ENCODE results near the gene TRPC1. TPM values are rescaled to one million over a fixed set of nuclear protein-coding genes. Genes with fewer than 3 reads are reported as not detected.

TRPC1 gene
- total and polyA plus RNA-seq, 8 donors = 1.2 to 28.8 (median 2.7) TPM

- no peak overlapping the region for H3K4me3 ChIP-seq
- no peak for DNase-seq
- H3K27me3 ChIP-seq = no peaks in the 10 kb centered on the region
- H3K4me1 ChIP-seq = no peaks in the 10 kb centered on the region
- no peaks in the 10 kb centered on the region for H3K36me3 ChIP-seq
- TF ChIP-seq, protein P1, sequence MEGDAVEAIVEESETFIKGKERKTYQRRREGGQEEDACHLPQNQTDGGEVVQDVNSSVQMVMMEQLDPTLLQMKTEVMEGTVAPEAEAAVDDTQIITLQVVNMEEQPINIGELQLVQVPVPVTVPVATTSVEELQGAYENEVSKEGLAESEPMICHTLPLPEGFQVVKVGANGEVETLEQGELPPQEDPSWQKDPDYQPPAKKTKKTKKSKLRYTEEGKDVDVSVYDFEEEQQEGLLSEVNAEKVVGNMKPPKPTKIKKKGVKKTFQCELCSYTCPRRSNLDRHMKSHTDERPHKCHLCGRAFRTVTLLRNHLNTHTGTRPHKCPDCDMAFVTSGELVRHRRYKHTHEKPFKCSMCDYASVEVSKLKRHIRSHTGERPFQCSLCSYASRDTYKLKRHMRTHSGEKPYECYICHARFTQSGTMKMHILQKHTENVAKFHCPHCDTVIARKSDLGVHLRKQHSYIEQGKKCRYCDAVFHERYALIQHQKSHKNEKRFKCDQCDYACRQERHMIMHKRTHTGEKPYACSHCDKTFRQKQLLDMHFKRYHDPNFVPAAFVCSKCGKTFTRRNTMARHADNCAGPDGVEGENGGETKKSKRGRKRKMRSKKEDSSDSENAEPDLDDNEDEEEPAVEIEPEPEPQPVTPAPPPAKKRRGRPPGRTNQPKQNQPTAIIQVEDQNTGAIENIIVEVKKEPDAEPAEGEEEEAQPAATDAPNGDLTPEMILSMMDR (IDR thresholded peaks at IDR 0.05) = no peak
- TF ChIP-seq POLR2A (IDR thresholded peaks at IDR 0.05) = no peak
- TF ChIP-seq EP300 (IDR thresholded peaks at IDR 0.05) = no peak
- no peak for TF ChIP-seq POLR2AphosphoS5 (IDR thresholded peaks at IDR 0.05)
- 78 to 88% (median 84%) methylated on average over 4 of the region's 4 CpGs for WGBS, 5 donors
- H3K9me3 ChIP-seq = no peaks in the 10 kb centered on the region
- intact Hi-C loops (cut with DNase I; ENCODE audit: low total_unique reads) = no loop called here
- no peak overlapping the region for H3K27ac ChIP-seq
Observed at GRCh38 chr3:142794508-142794907, 70.7 kb downstream of the TRPC1 start.

DNA sequence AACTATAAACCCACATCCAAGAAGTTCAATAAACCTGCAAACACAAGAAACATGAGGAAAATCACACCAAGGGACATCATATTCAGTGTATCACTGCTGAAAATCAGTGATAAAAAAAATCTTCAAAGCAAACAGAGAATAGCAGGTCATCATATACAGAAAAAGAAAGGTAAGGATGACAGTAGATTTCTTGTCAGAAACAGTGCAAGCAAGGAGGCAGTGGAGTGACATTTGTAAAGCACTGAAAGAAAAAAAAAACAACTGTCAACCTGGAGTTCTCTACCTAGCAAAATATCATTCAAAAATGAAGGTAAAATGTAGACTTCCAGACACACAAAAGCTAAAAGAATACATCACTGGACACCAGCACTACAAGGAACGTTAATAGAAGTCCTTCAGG is 71.5 kb downstream of the TRPC1 start:
- intact Hi-C loops (cut with DNase I; ENCODE audit: low total_unique reads) = no loop called here
- 59 to 89% (median 77%) methylated on average over 1 of the region's 1 CpG for WGBS, 5 donors
- H3K36me3 ChIP-seq = no peaks in the 10 kb centered on the region
- no peak for DNase-seq
- no peaks in the 10 kb centered on the region for H3K27me3 ChIP-seq
- no peak overlapping the region for H3K27ac ChIP-seq
- TF ChIP-seq EP300 (IDR thresholded peaks at IDR 0.05) = no peak
- no peak for TF ChIP-seq POLR2A (IDR thresholded peaks at IDR 0.05)
- TF ChIP-seq, protein P1 (IDR thresholded peaks at IDR 0.05) = no peak
- TF ChIP-seq POLR2AphosphoS5 (IDR thresholded peaks at IDR 0.05) = no peak
- no peaks in the 10 kb centered on the region for H3K4me1 ChIP-seq
- no peak overlapping the region for H3K4me3 ChIP-seq
- H3K9me3 ChIP-seq = no peaks in the 10 kb centered on the region

- DNase-seq = no peak
- 47 to 68% (median 59%) methylated on average over 2 of the region's 2 CpGs for WGBS, 5 donors
- no peaks in the 10 kb centered on the region for H3K9me3 ChIP-seq
Observed at GRCh38 chr3:142796823-142797222, 73.0 kb downstream of the TRPC1 start.

DNA sequence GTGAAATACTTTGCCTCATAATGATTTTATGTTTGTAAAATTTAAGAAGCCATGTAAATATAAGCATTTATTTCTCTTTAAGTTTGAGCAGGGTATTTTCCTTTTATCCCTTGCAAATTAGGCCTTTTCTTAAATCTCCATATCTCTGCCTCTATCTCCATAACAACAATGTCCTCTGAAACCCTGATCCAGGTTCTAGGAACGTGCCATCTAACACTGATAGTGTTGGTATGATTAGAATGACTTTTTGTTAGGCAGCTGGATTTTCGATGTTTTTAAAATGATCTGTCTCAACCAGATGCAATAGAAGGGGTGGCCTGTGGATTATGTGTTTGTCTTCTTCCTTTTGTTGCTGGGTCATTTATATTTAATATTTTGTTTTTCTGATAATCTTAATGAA is 77.9 kb downstream of the TRPC1 start:
- no peaks in the 10 kb centered on the region for H3K4me1 ChIP-seq
- peaks cover 0 to 11% (median 5%) of the 10 kb centered on the region in 4 donors for H3K36me3 ChIP-seq
- H3K4me3 ChIP-seq = no peak overlapping the region
- TF ChIP-seq POLR2AphosphoS5 (IDR thresholded peaks at IDR 0.05) = no peak
- TF ChIP-seq, protein P1 (IDR thresholded peaks at IDR 0.05) = no peak
- TF ChIP-seq EP300 (IDR thresholded peaks at IDR 0.05) = no peak
- TF ChIP-seq POLR2A (IDR thresholded peaks at IDR 0.05) = no peak
- WGBS, 5 donors = 62 to 73% (median 69%) methylated on average over 2 of the region's 2 CpGs
- H3K27me3 ChIP-seq = no peaks in the 10 kb centered on the region
- no peaks in the 10 kb centered on the region for H3K9me3 ChIP-seq
- DNase-seq = no peak
- H3K27ac ChIP-seq = no peak overlapping the region
- intact Hi-C loops (cut with DNase I; ENCODE audit: low total_unique reads) = no loop called here

More at GRCh38 chr3:142796823-142797222, 73.0 kb downstream of the TRPC1 start:
- no peaks in the 10 kb centered on the region for H3K36me3 ChIP-seq
- H3K4me3 ChIP-seq = no peak overlapping the region
- H3K4me1 ChIP-seq = no peaks in the 10 kb centered on the region
- H3K27ac ChIP-seq = no peak overlapping the region
- TF ChIP-seq, protein P1 (IDR thresholded peaks at IDR 0.05) = no peak
- TF ChIP-seq POLR2AphosphoS5 (IDR thresholded peaks at IDR 0.05) = no peak
- TF ChIP-seq POLR2A (IDR thresholded peaks at IDR 0.05) = no peak
- no peak for TF ChIP-seq EP300 (IDR thresholded peaks at IDR 0.05)
- no peaks in the 10 kb centered on the region for H3K27me3 ChIP-seq
- intact Hi-C loops (cut with DNase I; ENCODE audit: low total_unique reads) = no loop called here

Measured in stomach (tissue), 9 donors.